Measurements from ENCODE around the gene LTC4S.
"Not testable (repeated sequence)": the region's sequence is repeated elsewhere in the genome, so short reads cannot be mapped to it uniquely, and the experiment has no call there.

The LTC4S gene, protein sequence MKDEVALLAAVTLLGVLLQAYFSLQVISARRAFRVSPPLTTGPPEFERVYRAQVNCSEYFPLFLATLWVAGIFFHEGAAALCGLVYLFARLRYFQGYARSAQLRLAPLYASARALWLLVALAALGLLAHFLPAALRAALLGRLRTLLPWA

DNA sequence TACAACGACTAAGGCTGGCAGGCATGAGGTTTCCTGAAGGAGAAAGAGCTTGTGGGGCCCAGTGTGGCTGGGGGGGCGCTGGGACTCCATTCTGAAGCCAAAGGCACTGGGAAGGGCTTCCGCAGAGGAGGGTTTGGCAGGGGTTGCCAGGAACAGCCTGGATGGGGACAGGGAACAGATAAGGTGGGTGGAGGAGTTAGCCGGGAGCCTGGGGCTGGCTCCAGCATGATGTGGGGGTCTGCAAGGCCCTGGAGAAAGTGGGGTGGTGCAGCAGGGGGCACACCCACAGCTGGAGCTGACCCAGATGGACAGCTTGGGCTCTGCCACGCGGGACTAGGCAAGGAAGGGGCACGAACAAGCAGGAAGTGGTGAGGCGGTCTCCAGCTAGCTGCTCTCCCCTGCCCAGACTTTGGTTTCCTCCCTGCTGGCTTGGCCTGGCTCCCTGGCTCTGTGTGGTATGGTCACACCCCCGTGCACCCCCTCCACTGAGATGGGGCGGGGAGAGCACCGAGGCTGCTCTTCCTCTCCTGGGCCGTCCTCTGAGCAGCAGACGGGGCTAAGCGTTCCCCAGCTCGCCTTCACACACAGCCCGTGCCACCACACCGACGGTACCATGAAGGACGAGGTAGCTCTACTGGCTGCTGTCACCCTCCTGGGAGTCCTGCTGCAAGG lies at the start of gene LTC4S:
Gene LTC4S (plus strand): TSS at position 519 of the 672 bp plus-strand sequence. CDS start 95 bp downstream, at position 614.
- ATAC-seq, result peak; percentile 48
- Mint-ChIP-seq H3K9me3 (peaks cover 3% of the 10 kb centered on the region), H3K4me1 (peaks cover 40% of the 10 kb centered on the region), H3K4me3 (peak within 1 kb of the TSS; percentile 68), H3K27me3 (no peaks in the 10 kb centered on the region), H3K36me3 (peaks cover 14% of the 10 kb centered on the region), H3K27ac (peak within 1 kb of the TSS; percentile 54)

DNA sequence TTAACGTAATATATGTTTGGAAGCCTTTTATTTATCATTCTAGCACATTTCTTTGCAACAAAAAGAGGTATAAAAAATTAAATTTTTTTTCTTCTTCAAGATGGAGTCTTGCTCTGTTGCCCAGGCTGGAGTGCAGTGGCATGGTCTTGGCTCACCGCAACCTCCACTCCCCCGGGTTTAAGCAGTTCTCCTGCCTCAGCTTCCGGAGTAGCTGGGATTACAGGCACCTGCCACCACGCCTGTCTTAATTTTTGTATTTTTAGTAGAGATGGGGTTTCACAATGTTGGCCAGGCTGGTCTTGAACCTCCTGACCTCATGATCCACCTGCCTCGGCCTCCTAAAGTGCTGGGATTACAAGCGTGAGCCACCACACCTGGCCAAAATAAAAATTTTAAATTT lies 49.7 kb upstream of the LTC4S start:
- peaks cover 28% of the 10 kb centered on the region for H3K36me3 Mint-ChIP-seq
- H3K27me3 Mint-ChIP-seq, H3K9me3 Mint-ChIP-seq, H3K27ac Mint-ChIP-seq, H3K4me3 Mint-ChIP-seq, ATAC-seq: not testable (repeated sequence)
- peaks cover 45% of the 10 kb centered on the region for H3K4me1 Mint-ChIP-seq

DNA sequence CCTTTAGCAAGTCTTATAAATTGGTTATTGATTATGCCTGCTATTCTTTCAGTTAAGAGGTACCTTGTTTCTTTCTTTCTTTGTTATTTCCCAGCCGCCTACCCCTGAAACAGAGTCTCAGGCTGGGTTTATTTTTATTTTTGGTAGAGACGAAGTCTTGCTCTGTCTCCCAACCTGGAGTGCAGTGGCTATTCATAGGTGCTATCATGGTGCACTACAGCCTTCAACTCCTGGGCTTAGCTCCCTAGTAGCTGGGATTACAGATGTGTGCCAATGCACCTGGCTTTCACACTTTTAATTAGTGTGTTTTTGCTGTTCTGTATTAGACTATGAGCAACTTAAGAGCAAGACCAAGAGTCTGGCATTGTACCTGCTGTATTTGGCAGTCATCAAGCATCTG lies 46.9 kb upstream of the LTC4S start:
- no peaks in the 10 kb centered on the region for H3K9me3 Mint-ChIP-seq
- H3K27ac Mint-ChIP-seq, result no peak overlapping the region
- peaks cover 38% of the 10 kb centered on the region for H3K4me1 Mint-ChIP-seq
- H3K27me3 Mint-ChIP-seq, result no peaks in the 10 kb centered on the region
- H3K36me3 Mint-ChIP-seq, result peaks cover 25% of the 10 kb centered on the region
- H3K4me3 Mint-ChIP-seq, result no peak overlapping the region
- ATAC-seq, result no peak

DNA sequence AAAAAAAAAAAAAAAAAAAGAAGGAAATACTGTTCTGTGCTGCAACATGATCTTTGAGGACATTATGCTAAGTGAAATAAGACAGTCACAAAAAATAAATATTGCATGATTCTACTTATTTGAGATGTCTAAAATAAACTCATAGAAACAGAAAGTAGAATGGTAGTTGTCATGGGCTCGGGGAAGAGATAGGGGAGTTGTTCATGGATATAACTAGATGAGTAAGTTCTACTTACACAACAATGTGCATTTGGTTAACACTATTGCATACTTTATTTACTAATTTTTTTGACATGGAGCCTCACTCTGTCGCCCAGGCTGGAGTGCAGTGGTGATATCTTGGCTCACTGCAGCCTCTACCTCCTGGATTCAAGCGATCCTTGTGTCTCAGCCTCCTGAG lies 46.0 kb upstream of the LTC4S start:
- Mint-ChIP-seq H3K9me3 (no peaks in the 10 kb centered on the region), H3K4me3 (no peak overlapping the region), H3K27ac (no peak overlapping the region), H3K27me3 (no peaks in the 10 kb centered on the region), H3K36me3 (peaks cover 25% of the 10 kb centered on the region), H3K4me1 (peaks cover 38% of the 10 kb centered on the region)
- no peak for ATAC-seq

DNA sequence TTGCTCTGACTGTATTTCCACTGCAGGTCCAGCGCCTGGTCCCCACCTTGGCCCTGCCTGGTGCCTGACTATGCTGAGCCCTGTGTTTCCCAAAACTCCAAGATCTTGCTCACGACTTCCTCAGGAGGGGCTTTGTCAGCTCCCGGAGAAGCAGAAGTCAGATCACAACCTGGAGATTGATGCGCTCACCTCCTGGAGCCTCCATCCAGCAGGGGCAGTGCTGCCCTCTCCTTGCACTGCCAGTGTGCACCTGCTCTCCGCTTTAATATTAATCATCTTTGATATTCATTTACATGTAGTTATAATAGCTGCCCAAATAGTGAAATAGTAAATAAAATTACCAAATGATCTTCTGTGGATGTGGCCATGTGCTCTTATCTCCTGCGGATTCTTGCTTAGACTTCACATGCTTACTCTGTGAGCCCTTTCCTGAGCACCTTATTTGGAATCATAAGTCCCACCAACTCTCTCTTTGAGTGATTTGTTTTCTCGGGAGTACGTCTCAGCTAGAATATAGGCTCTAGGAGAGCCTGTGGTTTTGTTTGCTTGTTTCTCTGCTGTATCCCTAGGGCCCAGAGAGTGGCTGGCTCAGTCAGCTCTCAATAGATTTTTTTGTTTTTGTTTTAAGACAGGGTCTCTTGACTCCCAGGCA lies 43.8 kb upstream of the LTC4S start:
- Mint-ChIP-seq H3K27ac (no peak overlapping the region), H3K27me3 (no peaks in the 10 kb centered on the region), H3K36me3 (peaks cover 30% of the 10 kb centered on the region), H3K4me3 (no peak overlapping the region), H3K9me3 (no peaks in the 10 kb centered on the region), H3K4me1 (peaks cover 57% of the 10 kb centered on the region)
- no peak for ATAC-seq

DNA sequence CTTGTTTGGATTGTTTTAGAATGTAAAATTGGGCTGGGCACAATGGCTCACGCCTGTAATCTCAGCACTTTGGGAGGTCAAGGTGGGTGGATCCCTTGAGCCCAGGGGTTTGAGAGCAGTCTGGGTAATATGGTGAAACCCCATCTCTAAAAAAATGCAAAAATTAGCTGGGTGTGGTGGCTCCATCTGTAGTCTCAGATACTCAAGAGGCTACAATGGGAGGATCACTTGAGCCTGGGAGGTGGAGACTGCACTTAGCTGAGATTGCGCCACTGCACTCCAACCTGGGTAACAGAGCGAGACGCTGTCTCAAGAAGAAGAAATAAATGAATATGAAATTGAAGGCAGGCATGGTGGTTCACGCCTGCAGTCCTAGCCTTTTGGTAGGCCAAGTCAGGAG lies 39.8 kb upstream of the LTC4S start:
- Mint-ChIP-seq H3K4me1 (peaks cover 47% of the 10 kb centered on the region), H3K27ac (peak overlapping the region; percentile 6)

DNA sequence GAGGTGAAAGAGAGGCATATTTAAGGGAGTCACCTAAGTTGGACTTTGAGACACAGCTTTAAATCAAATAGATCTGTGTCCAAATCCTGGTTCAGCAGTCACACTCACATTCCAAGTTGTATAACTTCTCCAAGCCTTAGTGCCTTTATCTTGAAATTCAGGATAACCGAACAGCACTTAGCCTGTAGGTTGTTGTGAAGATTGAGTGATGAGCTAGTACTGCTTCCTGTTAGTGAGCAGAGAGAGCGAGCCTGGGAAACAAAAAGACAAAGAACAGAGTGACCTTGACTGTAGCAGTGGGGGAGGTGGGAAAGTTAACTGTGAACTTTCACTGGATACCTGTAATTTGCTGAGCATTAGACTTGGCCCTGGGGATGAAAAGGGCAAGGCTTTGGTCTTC lies 38.8 kb upstream of the LTC4S start:
- H3K27ac Mint-ChIP-seq, result peak overlapping the region; percentile 6
- no peak for ATAC-seq
- H3K4me1 Mint-ChIP-seq, result peaks cover 48% of the 10 kb centered on the region
- H3K27me3 Mint-ChIP-seq, result no peaks in the 10 kb centered on the region
- H3K4me3 Mint-ChIP-seq, result no peak overlapping the region
- H3K9me3 Mint-ChIP-seq, result no peaks in the 10 kb centered on the region
- peaks cover 13% of the 10 kb centered on the region for H3K36me3 Mint-ChIP-seq

More for the DNA sequence above, 39.8 kb upstream of the LTC4S start:
- H3K4me3 Mint-ChIP-seq, result no peak overlapping the region
- no peaks in the 10 kb centered on the region for H3K27me3 Mint-ChIP-seq
- H3K36me3 Mint-ChIP-seq, result peaks cover 18% of the 10 kb centered on the region
- ATAC-seq, result no peak
- H3K9me3 Mint-ChIP-seq, result no peaks in the 10 kb centered on the region

DNA sequence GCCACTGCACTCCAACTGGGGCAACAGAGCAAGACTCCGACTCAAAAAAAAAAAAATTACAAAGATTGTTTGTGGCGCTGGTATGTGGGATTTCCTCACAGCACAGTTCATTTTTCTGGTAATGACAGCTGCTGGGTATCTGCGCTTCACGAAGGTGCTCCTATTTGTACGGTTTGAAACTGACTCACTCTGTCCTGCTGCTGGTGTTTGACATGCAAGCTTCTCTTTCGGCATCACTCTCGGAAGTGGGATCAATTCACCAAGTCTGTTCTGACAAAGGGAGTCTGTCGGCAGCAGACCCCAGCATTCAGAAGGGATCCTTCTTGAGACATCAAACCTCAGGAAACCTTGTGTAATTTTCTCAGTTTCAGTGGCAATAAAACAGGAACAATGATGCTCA lies 34.8 kb upstream of the LTC4S start:
- Mint-ChIP-seq H3K27ac (no peak overlapping the region), H3K4me1 (peaks cover 68% of the 10 kb centered on the region), H3K36me3 (no peaks in the 10 kb centered on the region), H3K9me3 (no peaks in the 10 kb centered on the region), H3K27me3 (no peaks in the 10 kb centered on the region), H3K4me3 (no peak overlapping the region)
- ATAC-seq, result no peak

DNA sequence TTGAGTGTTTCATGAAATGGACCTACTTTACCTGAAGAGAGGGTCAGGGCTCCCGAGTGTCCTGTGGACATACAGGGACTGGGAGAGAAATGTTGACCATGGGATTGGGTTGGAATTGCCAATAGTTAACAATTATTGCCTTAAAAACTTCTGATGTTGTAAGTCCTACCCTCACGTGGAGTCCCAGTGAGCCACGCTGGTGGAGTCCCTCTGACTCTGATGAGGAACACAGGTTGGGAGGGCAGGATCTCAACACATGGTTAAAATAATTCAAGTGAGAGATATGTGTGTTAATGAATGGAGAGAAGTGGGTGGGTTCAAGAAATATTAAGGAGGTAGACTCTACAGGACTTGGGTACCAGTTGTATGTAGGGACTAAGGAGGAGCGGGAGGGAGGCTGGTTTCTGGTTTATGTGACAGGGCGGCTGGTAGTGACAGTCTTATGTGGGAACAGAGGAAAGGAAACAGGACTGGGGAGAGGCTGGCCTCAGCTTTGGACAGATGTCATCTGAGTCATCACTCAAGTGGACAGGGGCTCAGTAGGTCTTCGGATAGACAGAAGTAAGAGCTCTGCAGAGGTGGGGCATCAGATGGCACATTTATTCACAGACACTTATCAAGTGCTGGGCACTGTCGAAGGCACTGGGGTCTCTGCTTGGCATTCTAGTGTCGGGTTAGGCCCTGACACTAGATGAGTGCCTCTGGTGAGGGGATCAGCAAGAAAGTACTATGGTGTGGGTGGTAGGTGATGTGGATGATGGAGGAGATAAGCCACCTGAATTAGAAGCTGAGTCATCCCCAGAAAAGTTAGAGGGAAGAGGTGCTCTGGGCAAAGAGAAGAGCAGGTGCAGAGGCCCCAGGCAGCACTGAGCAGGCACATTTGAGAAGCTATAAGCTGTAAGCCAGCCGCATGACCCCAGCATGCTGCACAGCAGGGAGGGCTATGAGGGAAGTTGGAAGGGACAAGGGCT lies 33.9 kb upstream of the LTC4S start:
- Mint-ChIP-seq H3K4me1 (peaks cover 62% of the 10 kb centered on the region), H3K36me3 (no peaks in the 10 kb centered on the region), H3K4me3 (no peak overlapping the region), H3K9me3 (no peaks in the 10 kb centered on the region), H3K27ac (peak overlapping the region; percentile 72), H3K27me3 (no peaks in the 10 kb centered on the region)
- ATAC-seq, result peak; percentile 79

DNA sequence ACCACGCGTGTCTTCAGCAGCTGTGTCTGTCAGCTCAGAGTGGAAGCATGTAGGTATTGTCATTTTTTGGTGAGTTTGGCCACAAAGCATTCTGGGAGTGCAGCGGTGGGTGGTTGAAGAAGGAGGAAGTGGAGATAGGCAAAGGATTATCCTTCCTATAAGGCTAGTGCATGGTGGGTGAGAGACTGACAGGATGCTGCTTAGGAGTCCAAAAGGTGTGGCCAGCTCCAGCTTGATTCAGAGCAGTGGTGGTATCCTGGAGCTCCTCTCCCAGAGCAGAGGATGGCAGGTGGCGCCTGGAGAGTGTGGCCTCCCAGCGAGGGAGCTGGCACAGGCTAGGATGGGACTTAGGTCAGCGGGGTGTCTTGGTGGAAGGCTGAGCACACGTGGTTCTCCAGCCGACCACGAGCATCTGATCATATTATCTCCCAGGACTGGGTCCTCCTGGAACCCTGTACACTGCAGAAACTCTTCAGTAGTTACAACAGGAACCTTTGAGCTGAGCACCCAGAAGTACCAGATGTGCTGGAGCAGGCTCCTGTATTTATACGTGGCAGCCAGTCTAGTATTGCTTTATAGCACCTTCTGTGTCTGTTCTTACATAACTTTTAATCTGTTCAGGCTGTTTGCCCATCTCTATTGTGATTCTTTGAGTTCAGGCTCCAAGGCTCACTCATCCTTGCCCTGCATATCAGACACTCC lies 31.6 kb upstream of the LTC4S start:
- Mint-ChIP-seq H3K4me1 (peaks cover 50% of the 10 kb centered on the region), H3K36me3 (peaks cover 12% of the 10 kb centered on the region), H3K4me3 (no peak overlapping the region)

DNA sequence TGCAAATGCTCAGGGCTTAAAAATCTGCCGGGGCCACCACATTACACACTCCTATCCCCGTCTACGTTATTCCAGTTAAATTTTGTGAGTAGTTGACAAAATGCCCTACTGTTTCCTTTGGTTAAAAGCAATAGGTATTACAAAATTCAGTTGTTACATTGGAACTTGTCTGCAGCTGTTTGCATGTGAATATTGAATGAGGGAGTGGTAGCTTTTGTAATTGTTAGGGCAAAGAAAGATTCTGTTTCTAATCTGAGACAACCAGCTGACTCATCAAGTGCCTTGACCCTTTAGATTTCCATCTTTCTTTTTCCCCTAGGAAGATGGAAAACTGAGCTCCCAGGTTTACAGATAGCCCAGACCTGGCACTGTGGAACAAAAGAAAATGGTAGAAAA lies 31.0 kb upstream of the LTC4S start:
- peaks cover 13% of the 10 kb centered on the region for H3K36me3 Mint-ChIP-seq
- no peak for ATAC-seq
- H3K9me3 Mint-ChIP-seq, result no peaks in the 10 kb centered on the region
- H3K27me3 Mint-ChIP-seq, result no peaks in the 10 kb centered on the region
- H3K4me1 Mint-ChIP-seq, result peaks cover 50% of the 10 kb centered on the region
- H3K4me3 Mint-ChIP-seq, result no peak overlapping the region
- H3K27ac Mint-ChIP-seq, result no peak overlapping the region

More for the DNA sequence above, 31.6 kb upstream of the LTC4S start:
- ATAC-seq, result peak; percentile 82
- peak overlapping the region; percentile 44 for H3K27ac Mint-ChIP-seq
- no peaks in the 10 kb centered on the region for H3K9me3 Mint-ChIP-seq
- no peaks in the 10 kb centered on the region for H3K27me3 Mint-ChIP-seq

DNA sequence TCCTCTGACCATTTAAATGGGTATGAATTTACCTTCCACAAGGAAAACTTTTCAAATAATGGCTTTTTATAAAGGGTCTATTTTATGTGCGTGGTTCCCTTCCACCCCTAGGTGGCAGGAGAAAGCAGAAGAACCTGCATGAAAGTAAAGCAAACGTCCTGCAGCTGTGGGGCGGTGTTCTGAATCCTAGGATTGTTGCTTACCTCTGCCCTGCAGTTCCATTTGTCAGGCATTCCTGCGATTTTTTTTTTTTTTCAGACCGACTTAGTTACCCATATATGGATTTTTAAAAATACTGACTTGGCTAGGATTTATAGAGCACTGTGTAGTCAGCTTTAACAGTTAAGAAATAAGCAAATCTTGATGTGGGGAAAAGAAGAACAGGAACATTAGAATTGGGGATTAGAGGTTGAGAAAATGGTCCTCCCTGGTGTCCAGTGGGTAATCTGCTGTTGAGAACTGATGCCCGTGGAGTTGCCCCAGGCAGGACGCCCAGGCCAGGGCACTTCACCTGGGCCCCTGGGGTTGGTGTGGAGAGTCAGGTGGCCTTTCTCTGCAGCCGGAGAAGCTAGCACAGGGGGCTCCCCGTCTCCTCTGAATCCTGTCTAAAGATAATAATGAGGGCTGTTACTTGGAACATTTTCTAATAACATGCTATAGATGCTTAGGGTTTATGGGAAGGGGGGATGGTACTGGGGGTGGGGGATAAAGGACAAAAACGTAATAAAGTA lies 30.4 kb upstream of the LTC4S start:
- no peaks in the 10 kb centered on the region for H3K9me3 Mint-ChIP-seq
- no peaks in the 10 kb centered on the region for H3K27me3 Mint-ChIP-seq
- H3K4me1 Mint-ChIP-seq, result peaks cover 50% of the 10 kb centered on the region
- peak; percentile 62 for ATAC-seq
- no peak overlapping the region for H3K4me3 Mint-ChIP-seq
- no peak overlapping the region for H3K27ac Mint-ChIP-seq
- H3K36me3 Mint-ChIP-seq, result peaks cover 19% of the 10 kb centered on the region

DNA sequence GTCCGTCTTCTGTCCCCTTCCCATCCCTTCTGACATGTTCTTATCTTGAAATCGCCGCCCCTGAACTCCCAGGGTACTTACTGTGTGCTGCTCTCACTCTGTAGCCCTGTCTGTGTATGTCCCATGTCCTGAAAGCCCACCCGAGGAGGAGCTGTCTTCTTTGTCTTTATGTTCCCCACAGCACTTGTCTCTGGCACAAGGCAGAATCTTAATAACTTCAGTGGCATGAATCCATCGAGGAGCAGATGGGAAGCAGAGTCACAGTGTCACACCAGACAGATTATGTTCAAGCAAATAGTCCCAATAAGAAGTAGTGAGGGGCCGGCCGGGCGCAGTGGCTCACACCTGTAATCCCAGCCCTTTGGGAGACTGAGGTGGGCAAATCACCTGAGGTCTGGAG lies 29.7 kb upstream of the LTC4S start:
- no peak overlapping the region for H3K4me3 Mint-ChIP-seq
- peaks cover 26% of the 10 kb centered on the region for H3K36me3 Mint-ChIP-seq
- H3K27ac Mint-ChIP-seq, result no peak overlapping the region
- no peak for ATAC-seq
- H3K9me3 Mint-ChIP-seq, result no peaks in the 10 kb centered on the region
- H3K27me3 Mint-ChIP-seq, result no peaks in the 10 kb centered on the region
- H3K4me1 Mint-ChIP-seq, result peaks cover 48% of the 10 kb centered on the region

DNA sequence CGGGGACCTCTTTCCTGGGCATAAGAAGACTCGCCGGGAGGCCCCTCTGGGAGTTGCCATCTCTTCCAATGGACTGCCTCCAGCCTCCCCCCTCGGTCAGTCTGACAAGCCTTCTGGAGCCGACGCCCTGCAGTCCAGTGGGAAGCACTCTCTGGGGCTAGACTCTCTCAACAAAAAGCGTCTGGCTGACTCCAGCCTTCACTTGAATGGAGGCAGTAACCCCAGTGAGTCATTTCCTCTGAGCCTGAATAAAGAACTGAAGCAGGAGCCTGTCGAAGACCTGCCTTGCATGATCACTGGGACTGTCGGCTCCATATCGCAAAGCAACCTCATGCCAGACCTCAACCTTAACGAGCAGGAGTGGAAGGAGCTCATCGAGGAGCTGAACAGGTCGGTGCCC lies 28.4 kb upstream of the LTC4S start:
- Mint-ChIP-seq H3K27ac (no peak overlapping the region), H3K4me3 (no peak overlapping the region), H3K4me1 (peaks cover 35% of the 10 kb centered on the region), H3K27me3 (no peaks in the 10 kb centered on the region), H3K9me3 (no peaks in the 10 kb centered on the region), H3K36me3 (peaks cover 29% of the 10 kb centered on the region)
- ATAC-seq, result no peak

Data from stimulated activated memory B cell treated with anti-CD40 and anti-IgM and Interleukin-4, amounts not matched to agents 10 μg/mL and 1 μg/mL and 100 μg/mL, for 72 hours (primary cell).